GM12878 (cell line): ENCODE results near the gene ACO1. TPM values are rescaled to one million over a fixed set of nuclear protein-coding genes. Genes with fewer than 3 reads are reported as not detected.

Experiments used
- CHD4 ChIP-seq: fragments of 200-600 bp; sonication (generic); IDR thresholded peaks from 2 replicates; pipeline ENCODE4 v1.6.1; 2016; ENCODE audit warnings: mild to moderate bottlenecking
- HDAC2 ChIP-seq: fragments of 200-600 bp; sonication (generic); IDR thresholded peaks from 2 replicates; pipeline ENCODE4 v1.6.1; 2017
- MTA2 ChIP-seq: fragments of 450-650 bp; IDR thresholded peaks from 2 replicates; pipeline ENCODE4 v1.6.1; 2016; ENCODE audit warnings: low read depth, mild to moderate bottlenecking, moderate library complexity
- POLR2A ChIP-seq: IDR thresholded peaks from 2 replicates; pipeline ENCODE4 v1.6.1; 2011; ENCODE audit warnings: low read depth, mild to moderate bottlenecking, low read length
- POLR2AphosphoS5 ChIP-seq: IDR thresholded peaks from 2 replicates; pipeline ENCODE4 v1.6.1; 2011; ENCODE audit warnings: mild to moderate bottlenecking, low read length, inconsistent platforms
- RAD21 ChIP-seq: IDR thresholded peaks from 2 replicates; pipeline ENCODE4 v1.6.1; 2011; ENCODE audit warnings: mild to moderate bottlenecking, low read depth, low read length, moderate library complexity; ENCODE audit not compliant: insufficient read depth
- RAD51 ChIP-seq: fragments of 450-650 bp; IDR thresholded peaks from 2 replicates; pipeline ENCODE4 v1.6.1; 2016; ENCODE audit warnings: moderate library complexity, mild to moderate bottlenecking, inconsistent platforms
- RB1 ChIP-seq: fragments of 450-650 bp; formaldehyde crosslinking; IDR thresholded peaks from 2 replicates; pipeline ENCODE4 v1.6.1; 2017; ENCODE audit warnings: mild to moderate bottlenecking, borderline replicate concordance
- TARDBP ChIP-seq: IDR thresholded peaks from 2 replicates; pipeline ENCODE4 v1.6.1; 2016; ENCODE audit warnings: borderline replicate concordance
- TCF12 ChIP-seq: IDR thresholded peaks from 2 replicates; pipeline ENCODE4 v1.6.1; 2011; ENCODE audit warnings: low read depth, mild to moderate bottlenecking, low read length
- ZNF24 ChIP-seq: fragments of 450-650 bp; IDR thresholded peaks from 2 replicates; pipeline ENCODE4 v1.6.1; 2017; ENCODE audit warnings: antibody characterized with exemption, mild to moderate bottlenecking
- polyA plus RNA-seq, 11 experiments: library from polyadenylated mRNA; depleted of rRNA in 4 of 11; unstranded in 6 of 11; stranded (reverse) in 5 of 11; fragments of >200 nt; fragmentation: Nextera tagmentation in 4 of 11; fragmentation: Illumina TruSeq in 1 of 11; extraction: Ambion mirVana in 4 of 11; extraction: Trizol in 1 of 11; gene quantifications; 1 replicate in 1 of 11; 2 replicates in 10 of 11; pipeline versions ENCODE4 v1.2.1 to v1.2.3, GENCODE V29; 2011 to 2016; ENCODE audit warnings: inconsistent platforms in 2 of 11, missing spikeins in 2 of 11, low read depth in 1 of 11
- total RNA-seq, 4 experiments: library from RNA; depleted of rRNA in 3 of 4; stranded (reverse); fragments of >200 nt in 3 of 4; fragmentation: Illumina TruSeq in 1 of 4; extraction: Trizol in 1 of 4; gene quantifications; 2 replicates each; pipeline versions ENCODE4 v1.2.1 to v1.2.3, GENCODE V29; 2013 to 2021
- TF ChIP-seq, protein P1 (sequence below): fragments of 450-650 bp; IDR thresholded peaks from 2 replicates; pipeline ENCODE4 v1.6.1; 2016; ENCODE audit warnings: mild to moderate bottlenecking, moderate library complexity, borderline replicate concordance
- TF ChIP-seq, protein P2 (sequence below): fragments of 450-650 bp; IDR thresholded peaks from 2 replicates; pipeline ENCODE4 v1.6.1; 2017; ENCODE audit warnings: borderline replicate concordance
- TF ChIP-seq, protein P3 (sequence below): fragments of 450-650 bp; IDR thresholded peaks from 2 replicates; pipeline ENCODE4 v1.6.1; 2017; ENCODE audit warnings: low read depth, mild to moderate bottlenecking, moderate library complexity
- TF ChIP-seq, protein P4 (sequence below): fragments of 450-650 bp; formaldehyde crosslinking; IDR thresholded peaks from 2 replicates; pipeline ENCODE4 v1.4.0; 2022; ENCODE audit warnings: mild to moderate bottlenecking, moderate library complexity
- TF ChIP-seq, protein P5 (sequence below): fragments of 450-650 bp; formaldehyde crosslinking; IDR thresholded peaks from 2 replicates; pipeline ENCODE4 v1.5.0; 2022; ENCODE audit warnings: mild to moderate bottlenecking, missing genetic modification characterization

The ACO1 gene
- total and polyA plus RNA-seq, 10 of the 15 experiments (the other 5 are each of a cell fraction or from before 2014, with no cell fraction given) = 0.21 to 6.5 (median 3.3) TPM

DNA sequence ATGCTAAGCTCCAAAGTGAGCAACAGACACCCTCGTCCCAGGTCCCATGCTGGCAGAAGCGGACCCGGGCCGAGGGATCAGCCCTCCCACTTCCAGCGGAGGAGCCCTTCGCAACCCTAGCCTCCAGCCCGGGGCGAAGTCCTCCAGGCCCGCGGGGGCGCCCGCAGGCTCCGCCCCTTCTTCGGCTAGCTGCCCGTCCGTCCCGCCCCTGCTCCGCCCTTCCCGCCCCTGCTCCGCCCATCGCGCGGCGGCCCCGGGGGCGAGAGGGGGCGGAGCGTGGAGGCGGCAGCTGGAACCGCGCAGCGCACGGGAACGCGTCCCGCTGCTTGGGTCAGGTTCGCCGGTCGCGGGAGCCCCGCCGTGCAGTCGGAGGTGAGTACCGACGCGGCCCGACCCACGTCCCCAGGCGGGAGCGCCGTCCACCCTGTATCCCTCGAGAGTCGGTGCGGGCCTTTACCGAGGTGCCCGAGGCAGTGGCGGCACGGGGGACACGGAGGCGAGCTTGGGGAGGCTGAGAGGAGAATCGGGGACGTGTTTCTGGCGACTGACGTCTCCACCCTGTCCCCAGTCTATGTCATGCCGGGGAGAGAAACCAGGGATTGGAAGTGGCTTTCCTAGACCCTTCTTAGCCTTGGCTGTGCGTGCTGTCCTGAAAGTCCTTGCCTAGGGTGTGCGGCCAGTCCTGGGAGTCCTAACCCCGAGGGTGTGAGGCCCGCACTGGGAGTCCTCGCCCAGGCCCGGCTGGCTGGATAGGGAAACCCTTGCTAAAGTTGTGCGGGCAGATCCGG is at the start of gene ACO1 (continued):
- TF ChIP-seq, protein P1, sequence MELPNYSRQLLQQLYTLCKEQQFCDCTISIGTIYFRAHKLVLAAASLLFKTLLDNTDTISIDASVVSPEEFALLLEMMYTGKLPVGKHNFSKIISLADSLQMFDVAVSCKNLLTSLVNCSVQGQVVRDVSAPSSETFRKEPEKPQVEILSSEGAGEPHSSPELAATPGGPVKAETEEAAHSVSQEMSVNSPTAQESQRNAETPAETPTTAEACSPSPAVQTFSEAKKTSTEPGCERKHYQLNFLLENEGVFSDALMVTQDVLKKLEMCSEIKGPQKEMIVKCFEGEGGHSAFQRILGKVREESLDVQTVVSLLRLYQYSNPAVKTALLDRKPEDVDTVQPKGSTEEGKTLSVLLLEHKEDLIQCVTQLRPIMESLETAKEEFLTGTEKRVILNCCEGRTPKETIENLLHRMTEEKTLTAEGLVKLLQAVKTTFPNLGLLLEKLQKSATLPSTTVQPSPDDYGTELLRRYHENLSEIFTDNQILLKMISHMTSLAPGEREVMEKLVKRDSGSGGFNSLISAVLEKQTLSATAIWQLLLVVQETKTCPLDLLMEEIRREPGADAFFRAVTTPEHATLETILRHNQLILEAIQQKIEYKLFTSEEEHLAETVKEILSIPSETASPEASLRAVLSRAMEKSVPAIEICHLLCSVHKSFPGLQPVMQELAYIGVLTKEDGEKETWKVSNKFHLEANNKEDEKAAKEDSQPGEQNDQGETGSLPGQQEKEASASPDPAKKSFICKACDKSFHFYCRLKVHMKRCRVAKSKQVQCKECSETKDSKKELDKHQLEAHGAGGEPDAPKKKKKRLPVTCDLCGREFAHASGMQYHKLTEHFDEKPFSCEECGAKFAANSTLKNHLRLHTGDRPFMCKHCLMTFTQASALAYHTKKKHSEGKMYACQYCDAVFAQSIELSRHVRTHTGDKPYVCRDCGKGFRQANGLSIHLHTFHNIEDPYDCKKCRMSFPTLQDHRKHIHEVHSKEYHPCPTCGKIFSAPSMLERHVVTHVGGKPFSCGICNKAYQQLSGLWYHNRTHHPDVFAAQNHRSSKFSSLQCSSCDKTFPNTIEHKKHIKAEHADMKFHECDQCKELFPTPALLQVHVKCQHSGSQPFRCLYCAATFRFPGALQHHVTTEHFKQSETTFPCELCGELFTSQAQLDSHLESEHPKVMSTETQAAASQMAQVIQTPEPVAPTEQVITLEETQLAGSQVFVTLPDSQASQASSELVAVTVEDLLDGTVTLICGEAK = no peak
- no peak for TF ChIP-seq RAD51
- TF ChIP-seq, protein P2, sequence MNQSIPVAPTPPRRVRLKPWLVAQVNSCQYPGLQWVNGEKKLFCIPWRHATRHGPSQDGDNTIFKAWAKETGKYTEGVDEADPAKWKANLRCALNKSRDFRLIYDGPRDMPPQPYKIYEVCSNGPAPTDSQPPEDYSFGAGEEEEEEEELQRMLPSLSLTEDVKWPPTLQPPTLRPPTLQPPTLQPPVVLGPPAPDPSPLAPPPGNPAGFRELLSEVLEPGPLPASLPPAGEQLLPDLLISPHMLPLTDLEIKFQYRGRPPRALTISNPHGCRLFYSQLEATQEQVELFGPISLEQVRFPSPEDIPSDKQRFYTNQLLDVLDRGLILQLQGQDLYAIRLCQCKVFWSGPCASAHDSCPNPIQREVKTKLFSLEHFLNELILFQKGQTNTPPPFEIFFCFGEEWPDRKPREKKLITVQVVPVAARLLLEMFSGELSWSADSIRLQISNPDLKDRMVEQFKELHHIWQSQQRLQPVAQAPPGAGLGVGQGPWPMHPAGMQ = no peak
- peak; percentile 53; the same call in 1 of the 2 replicates for TF ChIP-seq RB1
- TF ChIP-seq, protein P3, sequence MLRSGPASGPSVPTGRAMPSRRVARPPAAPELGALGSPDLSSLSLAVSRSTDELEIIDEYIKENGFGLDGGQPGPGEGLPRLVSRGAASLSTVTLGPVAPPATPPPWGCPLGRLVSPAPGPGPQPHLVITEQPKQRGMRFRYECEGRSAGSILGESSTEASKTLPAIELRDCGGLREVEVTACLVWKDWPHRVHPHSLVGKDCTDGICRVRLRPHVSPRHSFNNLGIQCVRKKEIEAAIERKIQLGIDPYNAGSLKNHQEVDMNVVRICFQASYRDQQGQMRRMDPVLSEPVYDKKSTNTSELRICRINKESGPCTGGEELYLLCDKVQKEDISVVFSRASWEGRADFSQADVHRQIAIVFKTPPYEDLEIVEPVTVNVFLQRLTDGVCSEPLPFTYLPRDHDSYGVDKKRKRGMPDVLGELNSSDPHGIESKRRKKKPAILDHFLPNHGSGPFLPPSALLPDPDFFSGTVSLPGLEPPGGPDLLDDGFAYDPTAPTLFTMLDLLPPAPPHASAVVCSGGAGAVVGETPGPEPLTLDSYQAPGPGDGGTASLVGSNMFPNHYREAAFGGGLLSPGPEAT = no peak
- no peak for TF ChIP-seq RAD21
- TF ChIP-seq TARDBP = no peak
- peak; percentile 82 for TF ChIP-seq POLR2A
- TF ChIP-seq, protein P4, sequence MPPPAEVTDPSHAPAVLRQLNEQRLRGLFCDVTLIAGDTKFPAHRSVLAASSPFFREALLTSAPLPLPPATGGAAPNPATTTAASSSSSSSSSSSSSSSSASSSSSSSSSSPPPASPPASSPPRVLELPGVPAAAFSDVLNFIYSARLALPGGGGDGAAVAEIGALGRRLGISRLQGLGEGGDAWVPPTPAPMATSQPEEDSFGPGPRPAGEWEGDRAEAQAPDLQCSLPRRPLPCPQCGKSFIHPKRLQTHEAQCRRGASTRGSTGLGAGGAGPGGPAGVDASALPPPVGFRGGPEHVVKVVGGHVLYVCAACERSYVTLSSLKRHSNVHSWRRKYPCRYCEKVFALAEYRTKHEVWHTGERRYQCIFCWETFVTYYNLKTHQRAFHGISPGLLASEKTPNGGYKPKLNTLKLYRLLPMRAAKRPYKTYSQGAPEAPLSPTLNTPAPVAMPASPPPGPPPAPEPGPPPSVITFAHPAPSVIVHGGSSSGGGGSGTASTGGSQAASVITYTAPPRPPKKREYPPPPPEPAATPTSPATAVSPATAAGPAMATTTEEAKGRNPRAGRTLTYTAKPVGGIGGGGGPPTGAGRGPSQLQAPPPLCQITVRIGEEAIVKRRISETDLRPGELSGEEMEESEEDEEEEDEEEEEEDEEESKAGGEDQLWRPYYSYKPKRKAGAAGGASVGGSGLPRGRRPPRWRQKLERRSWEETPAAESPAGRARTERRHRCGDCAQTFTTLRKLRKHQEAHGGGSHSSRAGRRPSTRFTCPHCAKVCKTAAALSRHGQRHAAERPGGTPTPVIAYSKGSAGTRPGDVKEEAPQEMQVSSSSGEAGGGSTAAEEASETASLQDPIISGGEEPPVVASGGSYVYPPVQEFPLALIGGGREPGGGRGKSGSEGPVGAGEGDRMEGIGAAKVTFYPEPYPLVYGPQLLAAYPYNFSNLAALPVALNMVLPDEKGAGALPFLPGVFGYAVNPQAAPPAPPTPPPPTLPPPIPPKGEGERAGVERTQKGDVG (CRISPR knock-in tag) = no peak
- TF ChIP-seq, protein P5, sequence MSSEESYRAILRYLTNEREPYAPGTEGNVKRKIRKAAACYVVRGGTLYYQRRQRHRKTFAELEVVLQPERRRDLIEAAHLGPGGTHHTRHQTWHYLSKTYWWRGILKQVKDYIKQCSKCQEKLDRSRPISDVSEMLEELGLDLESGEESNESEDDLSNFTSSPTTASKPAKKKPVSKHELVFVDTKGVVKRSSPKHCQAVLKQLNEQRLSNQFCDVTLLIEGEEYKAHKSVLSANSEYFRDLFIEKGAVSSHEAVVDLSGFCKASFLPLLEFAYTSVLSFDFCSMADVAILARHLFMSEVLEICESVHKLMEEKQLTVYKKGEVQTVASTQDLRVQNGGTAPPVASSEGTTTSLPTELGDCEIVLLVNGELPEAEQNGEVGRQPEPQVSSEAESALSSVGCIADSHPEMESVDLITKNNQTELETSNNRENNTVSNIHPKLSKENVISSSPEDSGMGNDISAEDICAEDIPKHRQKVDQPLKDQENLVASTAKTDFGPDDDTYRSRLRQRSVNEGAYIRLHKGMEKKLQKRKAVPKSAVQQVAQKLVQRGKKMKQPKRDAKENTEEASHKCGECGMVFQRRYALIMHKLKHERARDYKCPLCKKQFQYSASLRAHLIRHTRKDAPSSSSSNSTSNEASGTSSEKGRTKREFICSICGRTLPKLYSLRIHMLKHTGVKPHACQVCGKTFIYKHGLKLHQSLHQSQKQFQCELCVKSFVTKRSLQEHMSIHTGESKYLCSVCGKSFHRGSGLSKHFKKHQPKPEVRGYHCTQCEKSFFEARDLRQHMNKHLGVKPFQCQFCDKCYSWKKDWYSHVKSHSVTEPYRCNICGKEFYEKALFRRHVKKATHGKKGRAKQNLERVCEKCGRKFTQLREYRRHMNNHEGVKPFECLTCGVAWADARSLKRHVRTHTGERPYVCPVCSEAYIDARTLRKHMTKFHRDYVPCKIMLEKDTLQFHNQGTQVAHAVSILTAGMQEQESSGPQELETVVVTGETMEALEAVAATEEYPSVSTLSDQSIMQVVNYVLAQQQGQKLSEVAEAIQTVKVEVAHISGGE = no peak
- peak; percentile 45 for TF ChIP-seq TCF12
- TF ChIP-seq MTA2 = no peak
- no peak for TF ChIP-seq ZNF24
- TF ChIP-seq CHD4 = no peak
- TF ChIP-seq HDAC2 = no peak
- TF ChIP-seq POLR2AphosphoS5 = no peak
